Non-pigmented ciliary epithelial cell (primary cell): Measurements from ENCODE around the gene COLEC12.

Source experiments
- DNase-seq: peaks from one replicate; pipeline ENCODE4 v3.0.0-alpha.2; 2010; ENCODE audit warnings: low read depth

COLEC12 gene

GRCh38 chr18:386994-387393 is 113.5 kb downstream of the COLEC12 start:
- no peak for DNase-seq

GRCh38 chr18:384897-385296 is 115.6 kb downstream of the COLEC12 start:
- no peak for DNase-seq

GRCh38 chr18:383135-383534 is 117.4 kb downstream of the COLEC12 start:
- no peak for DNase-seq

- no peak for DNase-seq
Observed at GRCh38 chr18:382423-382984, 118.0 kb downstream of the COLEC12 start.

GRCh38 chr18:379681-380330 is 120.7 kb downstream of the COLEC12 start:
- DNase-seq = no peak

- DNase-seq = no peak
Observed at GRCh38 chr18:378079-378478, 122.4 kb downstream of the COLEC12 start.

GRCh38 chr18:377088-377487 is 123.4 kb downstream of the COLEC12 start:
- no peak for DNase-seq

- DNase-seq = no peak
Observed at GRCh38 chr18:376311-376710, 124.2 kb downstream of the COLEC12 start.

GRCh38 chr18:374721-375168 is 125.8 kb downstream of the COLEC12 start:
- no peak for DNase-seq

- DNase-seq = no peak
Observed at GRCh38 chr18:373780-374179, 126.7 kb downstream of the COLEC12 start.

- DNase-seq = no peak
Observed at GRCh38 chr18:371609-371982, 128.9 kb downstream of the COLEC12 start.

- DNase-seq = no peak
Observed at GRCh38 chr18:370751-371608, 129.5 kb downstream of the COLEC12 start.

GRCh38 chr18:369224-370015 is 131.1 kb downstream of the COLEC12 start:
- DNase-seq = no peak

GRCh38 chr18:366466-367061 is 133.9 kb downstream of the COLEC12 start:
- DNase-seq = no peak

GRCh38 chr18:365651-366050 is 134.8 kb downstream of the COLEC12 start:
- DNase-seq = no peak

- DNase-seq = no peak
Observed at GRCh38 chr18:364256-364826, 136.2 kb downstream of the COLEC12 start.

- no peak for DNase-seq
Observed at GRCh38 chr18:363301-364085, 137.0 kb downstream of the COLEC12 start.

GRCh38 chr18:362311-363290 is 137.9 kb downstream of the COLEC12 start:
- no peak for DNase-seq

- peak; percentile 70 for DNase-seq
Observed at GRCh38 chr18:361941-362310, 138.6 kb downstream of the COLEC12 start.
